Common myeloid progenitor, CD34-positive (primary cell): Measurements from ENCODE around the gene ZSCAN23.

Source experiments
- CTCF ChIA-PET: fragments of 350-600 bp; sonication (Branson Sonifier 250); formaldehyde crosslinking; loops from one replicate; lab custom pipeline; 2021; ENCODE audit warnings: antibody characterized with exemption; lab: Charles Lee
- POLR2A ChIA-PET: fragments of 350-600 bp; sonication (Branson Sonifier 250); formaldehyde crosslinking; loops from one replicate; lab custom pipeline; 2021; ENCODE audit warnings: antibody characterized with exemption; lab: Charles Lee
- DNase-seq, 3 donors: peaks; one replicate each; pipeline versions ENCODE4 v3.0.0 to v3.0.0-alpha.2; 2013
- H3K27ac ChIP-seq, 2 experiments: 1 replicate in 1 of 2; 2 replicates in 1 of 2; pipeline ENCODE4 v1.7.0; 2013; ENCODE audit warnings: inconsistent platforms in 2 of 2, low read length in 2 of 2, mild to moderate bottlenecking in 2 of 2, low read depth in 1 of 2, moderate library complexity in 1 of 2; ENCODE audit not compliant: severe bottlenecking in 2 of 2, insufficient read depth in 1 of 2, poor library complexity in 1 of 2
- H3K27me3 ChIP-seq, 5 experiments: replicated peaks in 2 of 5; 1 replicate in 3 of 5; 2 replicates in 2 of 5; pipeline versions ENCODE4 v1.6.1 to v1.7.0; 2013; ENCODE audit warnings: low read length in 4 of 5, mild to moderate bottlenecking in 2 of 5, moderate library complexity in 2 of 5, inconsistent platforms in 1 of 5; ENCODE audit not compliant: insufficient read depth in 5 of 5, control insufficient read depth in 4 of 5
- H3K36me3 ChIP-seq, 4 experiments: 1 replicate in 2 of 4; 2 replicates in 2 of 4; pipeline versions ENCODE4 v1.6.1 to v1.7.0; 2013; ENCODE audit warnings: low read length in 3 of 4, control low read depth in 1 of 4, mild to moderate bottlenecking in 1 of 4; ENCODE audit not compliant: control insufficient read depth in 4 of 4, insufficient read depth in 4 of 4
- H3K4me1 ChIP-seq, 4 experiments: 1 replicate in 3 of 4; 2 replicates in 1 of 4; pipeline versions ENCODE4 v1.6.1 to v1.7.1; 2013; ENCODE audit warnings: low read length in 3 of 4, mild to moderate bottlenecking in 3 of 4, control low read depth in 1 of 4, inconsistent platforms in 1 of 4, moderate library complexity in 1 of 4; ENCODE audit not compliant: control insufficient read depth in 4 of 4, insufficient read depth in 4 of 4; ENCODE audit errors: control extremely low read depth in 1 of 4
- H3K4me3 ChIP-seq, 7 experiments: 1 replicate in 4 of 7; 2 replicates in 3 of 7; pipeline versions ENCODE4 v1.5.1 to v1.7.0; 2013; ENCODE audit warnings: mild to moderate bottlenecking in 7 of 7, low read length in 6 of 7, moderate library complexity in 6 of 7, inconsistent platforms in 2 of 7, low read depth in 2 of 7, control low read depth in 1 of 7; ENCODE audit not compliant: insufficient read depth in 4 of 7, control insufficient read depth in 1 of 7; ENCODE audit errors: extremely low read depth in 1 of 7
- H3K9me3 ChIP-seq, 5 experiments: 1 replicate in 4 of 5; 2 replicates in 1 of 5; pipeline versions ENCODE4 v1.6.1 to v1.7.1; 2013; ENCODE audit warnings: low read length in 4 of 5, mild to moderate bottlenecking in 2 of 5, inconsistent platforms in 1 of 5, low read depth in 1 of 5, moderate library complexity in 1 of 5; ENCODE audit not compliant: control insufficient read depth in 4 of 5, insufficient read depth in 2 of 5; ENCODE audit errors: control extremely low read depth in 1 of 5
- WGBS: methylation state at CpG from one replicate; pipeline ENCODE4 v1.1.5; 2013; ENCODE audit not compliant: insufficient coverage; 5-methylcytosine and 5-hydroxymethylcytosine counted together

ZSCAN23 gene

DNA sequence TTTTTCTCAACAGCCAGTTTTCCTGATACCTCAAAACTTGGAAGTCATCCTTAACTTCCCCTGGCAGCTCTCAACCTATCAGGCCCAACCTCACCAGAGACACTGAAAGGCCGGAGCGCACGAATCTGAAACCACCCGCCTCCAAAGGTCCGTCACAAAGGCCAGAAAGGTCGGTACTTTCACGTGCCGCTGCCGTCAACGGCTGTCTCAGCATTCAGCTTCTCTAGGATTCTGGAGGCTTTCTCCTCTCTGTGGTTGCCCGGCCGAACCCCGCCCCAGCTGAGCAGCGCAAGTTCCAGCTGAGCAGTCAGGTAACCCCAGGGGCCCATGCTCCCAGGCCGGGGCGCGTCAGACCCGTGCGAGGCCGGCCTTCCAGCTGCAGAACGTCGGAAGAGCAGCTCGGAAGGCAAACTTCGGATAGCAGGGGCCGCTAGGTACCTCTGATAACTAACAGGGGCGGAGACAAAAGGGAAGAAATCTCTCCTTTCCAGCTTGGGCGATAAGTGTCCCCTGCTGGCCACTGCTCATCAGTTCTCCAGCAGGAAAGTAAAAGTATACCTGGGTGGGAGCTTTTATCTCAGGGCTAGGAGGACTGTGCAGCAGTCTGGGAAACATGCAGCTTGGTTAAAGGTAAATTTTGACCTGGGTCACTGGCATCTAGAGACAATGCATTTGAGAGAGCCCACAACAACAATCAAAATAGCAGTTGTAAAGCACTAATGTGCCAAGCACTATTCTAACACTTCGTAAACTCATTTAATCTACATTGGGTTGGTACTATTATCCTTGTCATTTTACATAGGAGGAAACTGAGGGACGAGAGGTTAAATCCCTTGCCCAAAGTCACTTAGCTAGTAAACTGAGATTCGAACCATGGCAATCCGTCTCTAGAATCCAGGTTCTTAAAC lies 59.8 kb downstream of the ZSCAN23 start:
- H3K4me3 ChIP-seq = peak overlapping the region; percentile 36 to 83 (median 73)
- H3K4me1 ChIP-seq = peaks cover 0 to 17% (median 8%) of the 10 kb centered on the region in 4 experiments
- H3K27ac ChIP-seq = peak overlapping the region; percentile 72 to 85
- ChIA-PET POLR2A (interaction anchor here (1.1 to 1.6 kb wide), 3 partner anchors 11 to 27 kb away, joined by 4 to 6 read pairs (median 4); no protein-coding TSS in a partner anchor), CTCF (interaction anchor here (0.7 to 4.7 kb wide), 19 partner anchors 8 to 255 kb away, joined by 3 to 34 read pairs (median 4); partner anchors contain the start of genes ZKSCAN4, ZSCAN12, ZSCAN26 and ZSCAN31)
- peak; percentile 86 to 91 (median 90) for DNase-seq
- peaks cover 7 to 58% (median 35%) of the 10 kb centered on the region in 4 experiments for H3K36me3 ChIP-seq
- H3K27me3 ChIP-seq = no peaks in the 10 kb centered on the region
- WGBS = 17% methylated on average over 30 of the region's 31 CpGs
- H3K9me3 ChIP-seq = peaks cover 0 to 3% (median 0%) of the 10 kb centered on the region in 5 experiments
